Measurements from ENCODE around the gene ZC3H4.

The ZC3H4 gene

DNA sequence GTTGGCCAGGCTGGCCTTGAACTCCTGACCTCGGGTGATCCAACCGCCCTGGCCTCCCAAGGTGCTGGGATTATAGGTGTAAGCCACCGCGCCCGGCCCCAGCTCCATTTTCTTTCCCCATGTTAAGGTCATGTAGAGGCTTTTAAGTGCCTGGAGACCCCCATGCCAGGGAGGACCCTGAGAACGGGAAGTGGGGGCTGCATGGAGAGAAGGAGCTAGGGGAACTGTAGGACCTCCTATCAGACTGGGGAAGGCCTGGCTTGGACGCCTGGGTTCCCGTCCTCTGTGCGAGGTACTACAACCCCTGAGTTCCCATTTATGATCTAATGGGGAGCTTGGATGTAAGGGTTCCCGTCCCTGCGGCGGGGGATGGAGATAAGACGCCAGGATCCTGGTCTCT lies 94.7 kb downstream of the ZC3H4 start:
- TF ChIP-seq, protein P1, sequence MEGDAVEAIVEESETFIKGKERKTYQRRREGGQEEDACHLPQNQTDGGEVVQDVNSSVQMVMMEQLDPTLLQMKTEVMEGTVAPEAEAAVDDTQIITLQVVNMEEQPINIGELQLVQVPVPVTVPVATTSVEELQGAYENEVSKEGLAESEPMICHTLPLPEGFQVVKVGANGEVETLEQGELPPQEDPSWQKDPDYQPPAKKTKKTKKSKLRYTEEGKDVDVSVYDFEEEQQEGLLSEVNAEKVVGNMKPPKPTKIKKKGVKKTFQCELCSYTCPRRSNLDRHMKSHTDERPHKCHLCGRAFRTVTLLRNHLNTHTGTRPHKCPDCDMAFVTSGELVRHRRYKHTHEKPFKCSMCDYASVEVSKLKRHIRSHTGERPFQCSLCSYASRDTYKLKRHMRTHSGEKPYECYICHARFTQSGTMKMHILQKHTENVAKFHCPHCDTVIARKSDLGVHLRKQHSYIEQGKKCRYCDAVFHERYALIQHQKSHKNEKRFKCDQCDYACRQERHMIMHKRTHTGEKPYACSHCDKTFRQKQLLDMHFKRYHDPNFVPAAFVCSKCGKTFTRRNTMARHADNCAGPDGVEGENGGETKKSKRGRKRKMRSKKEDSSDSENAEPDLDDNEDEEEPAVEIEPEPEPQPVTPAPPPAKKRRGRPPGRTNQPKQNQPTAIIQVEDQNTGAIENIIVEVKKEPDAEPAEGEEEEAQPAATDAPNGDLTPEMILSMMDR (IDR thresholded peaks at IDR 0.05; ENCODE audit: low read length, missing control alignments) = no peak
- no peak for DNase-seq (ENCODE audit: low read depth)
- H3K4me3 ChIP-seq (replicated peaks; ENCODE audit: low read depth, low read length) = no peak overlapping the region
